NB4 (cell line): ENCODE data around the gene MEIS1.

Experiments
- CTCF ChIP-seq: IDR thresholded peaks from one replicate; pipeline ENCODE4 v1.5.1; 2012; ENCODE audit warnings: low read depth, low read length
- POLR2A ChIP-seq: IDR thresholded peaks from 2 replicates; pipeline ENCODE4 v1.6.1; 2011; ENCODE audit warnings: mild to moderate bottlenecking; ENCODE audit not compliant: insufficient read length; ENCODE audit errors: extremely low read depth

DNA sequence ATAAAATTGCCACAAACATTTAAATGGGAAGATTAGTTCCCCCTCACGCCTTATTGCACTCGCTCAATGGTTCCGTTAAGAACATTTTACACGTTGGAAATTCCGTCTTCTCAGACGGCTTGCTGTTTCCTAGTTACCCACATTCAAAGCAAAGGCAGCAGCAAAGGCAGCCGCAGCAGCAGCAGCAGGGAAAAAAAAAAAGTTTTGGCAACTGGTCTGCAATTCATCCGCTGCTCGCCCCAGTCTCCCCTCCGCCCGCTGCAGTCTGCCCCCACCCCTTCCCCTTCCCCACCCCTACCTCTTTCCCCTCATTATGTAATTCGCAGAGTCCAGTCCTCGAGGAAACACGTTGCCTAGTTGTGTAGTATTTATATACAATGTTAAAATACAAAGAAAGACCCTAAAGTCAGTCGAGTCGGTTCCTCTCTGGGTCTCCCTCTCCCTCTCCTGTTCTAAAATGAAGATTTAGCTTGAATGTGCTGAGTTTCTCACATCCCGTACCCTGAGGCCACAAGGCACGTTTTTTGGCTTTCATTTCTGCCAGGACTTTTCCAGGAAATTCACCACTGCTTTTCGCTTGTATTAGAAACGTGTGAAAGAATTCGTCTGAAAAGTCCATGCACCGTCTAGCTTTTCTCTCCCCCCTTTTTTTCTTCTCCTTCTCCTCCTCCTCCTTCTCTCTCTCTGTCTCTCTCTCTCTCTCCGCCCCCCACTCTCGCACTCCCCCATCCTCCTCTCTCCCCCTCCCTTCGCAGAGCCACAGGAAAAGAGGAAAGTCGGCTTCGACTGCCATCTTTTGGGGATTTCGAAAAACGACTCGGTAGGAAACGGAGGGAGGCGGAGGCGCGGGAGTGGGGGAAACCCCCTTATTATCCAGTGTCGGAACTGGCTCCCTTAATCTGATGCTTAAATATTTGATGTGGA lies 140.0 kb downstream of the MEIS1 start:
- peak; percentile 2 for TF ChIP-seq CTCF
- TF ChIP-seq POLR2A = no peak
